Prostate gland (tissue), 2 donors: ENCODE results near the gene CNTNAP3.
"Not testable (repeated sequence)": the region's sequence is repeated elsewhere in the genome, so short reads cannot be mapped to it uniquely, and the experiment has no call there.

Experiments
- CTCF ChIP-seq, 4 experiments: fragments of 200-600 bp in 2 of 4; fragments of 450-650 bp in 2 of 4; sonication (generic) in 2 of 4; IDR thresholded peaks; 1 replicate in 3 of 4; 2 replicates in 1 of 4; pipeline ENCODE4 v1.5.1; 2016 to 2019; ENCODE audit warnings: antibody characterized with exemption in 4 of 4, mild to moderate bottlenecking in 2 of 4, moderate library complexity in 2 of 4
- POLR2A ChIP-seq: fragments of 450-650 bp; IDR thresholded peaks from one replicate; pipeline ENCODE4 v1.6.1; 2016; ENCODE audit warnings: antibody characterized with exemption, mild to moderate bottlenecking
- POLR2AphosphoS5 ChIP-seq: sonication (generic); formaldehyde crosslinking; IDR thresholded peaks from one replicate; pipeline ENCODE4 v1.6.1; 2017; ENCODE audit warnings: antibody characterized with exemption

GRCh38 chr9:39232130-39232991 lies 55.6 kb downstream of the CNTNAP3 start:
- TF ChIP-seq POLR2AphosphoS5; CTCF (IDR thresholded peaks at IDR 0.05); POLR2A: not testable (repeated sequence)
